Lower leg skin (tissue), 4 donors: ENCODE results near the gene PPM1B. TPM values are rescaled to one million over a fixed set of nuclear protein-coding genes. Genes with fewer than 3 reads are reported as not detected.
A peak's percentile ranks its signal among the peaks of the same experiment; 100 is the strongest.
"Not testable (repeated sequence)": the region's sequence is repeated elsewhere in the genome, so short reads cannot be mapped to it uniquely, and the experiment has no call there.

Source experiments
- DNase-seq, 2 donors: peaks; one replicate each; pipeline ENCODE4 v3.0.0-alpha.2; 2019; ENCODE audit warnings: low spot score in 2 of 2
- H3K4me3 ChIP-seq: fragments of 200-600 bp; sonication (generic); 2 replicates; pipeline ENCODE4 v1.5.1; 2017; ENCODE audit warnings: mild to moderate bottlenecking, low read depth; ENCODE audit not compliant: poor library complexity, severe bottlenecking
- CTCF ChIP-seq, 3 donors: fragments of 450-650 bp; IDR thresholded peaks; one replicate each; pipeline ENCODE4 v1.5.1; 2016; ENCODE audit warnings: antibody characterized with exemption in 3 of 3, mild to moderate bottlenecking in 3 of 3, moderate library complexity in 2 of 3
- POLR2A ChIP-seq, 2 donors: fragments of 450-650 bp; IDR thresholded peaks; one replicate each; pipeline ENCODE4 v1.6.1; 2016 to 2017; ENCODE audit warnings: antibody characterized with exemption in 2 of 2, mild to moderate bottlenecking in 1 of 2, moderate library complexity in 1 of 2
- WGBS, 2 donors: methylation state at CpG; one replicate each; pipeline ENCODE4 v1.1.5; 2018; 5-methylcytosine and 5-hydroxymethylcytosine counted together
- intact Hi-C: fragments of 100-400 bp; cut with DNase I; formaldehyde crosslinking; loops from one replicate; pipeline ENCODE4 v1.15.0; 2023; ENCODE audit warnings: low total_unique reads
- total RNA-seq, 4 donors: library from RNA; depleted of rRNA; stranded (reverse); fragments of >200 nt; gene quantifications; one replicate each; pipeline ENCODE4 v1.1.0, GENCODE V29; 2016

PPM1B gene
- total RNA-seq, 4 donors from 2014 or later, result 24.2 to 40.2 (median 35.9) TPM

- no peak for TF ChIP-seq POLR2A (IDR thresholded peaks at IDR 0.05)
- no peak for TF ChIP-seq CTCF (IDR thresholded peaks at IDR 0.05)
- intact Hi-C loops, result no loop called here
- WGBS, 2 donors, result 1 to 2% methylated on average over 3 of the region's 3 CpGs
- H3K4me3 ChIP-seq, result peak overlapping the region; percentile 76
- no peak for DNase-seq
Observed at GRCh38 chr2:44170311-44170717, 1.6 kb downstream of the PPM1B start.

GRCh38 chr2:44171018-44171417, 2.3 kb downstream of the PPM1B start:
- 17 to 20% methylated on average over 2 of the region's 2 CpGs for WGBS, 2 donors
- H3K4me3 ChIP-seq, result no peak overlapping the region
- intact Hi-C loops, result no loop called here
- DNase-seq, result no peak
- TF ChIP-seq POLR2A (IDR thresholded peaks at IDR 0.05), result no peak
- no peak for TF ChIP-seq CTCF (IDR thresholded peaks at IDR 0.05)

- DNase-seq, H3K4me3 ChIP-seq, intact Hi-C loops: not testable (repeated sequence)
- WGBS, 2 donors, result 70 to 74% methylated on average over 8 of the region's 8 CpGs
Observed at GRCh38 chr2:44171442-44171841, 2.8 kb downstream of the PPM1B start.

GRCh38 chr2:44172576-44172975, 3.9 kb downstream of the PPM1B start:
- TF ChIP-seq POLR2A (IDR thresholded peaks at IDR 0.05), result no peak
- TF ChIP-seq CTCF (IDR thresholded peaks at IDR 0.05), result no peak
- WGBS, 2 donors, result 94 to 97% methylated on average over 4 of the region's 4 CpGs

GRCh38 chr2:44178950-44179349, 10.3 kb downstream of the PPM1B start:
- intact Hi-C loops, result no loop called here
- H3K4me3 ChIP-seq, result no peak overlapping the region
- no peak for DNase-seq
- TF ChIP-seq CTCF (IDR thresholded peaks at IDR 0.05) (no peak), POLR2A (IDR thresholded peaks at IDR 0.05) (no peak)

More at GRCh38 chr2:44172576-44172975, 3.9 kb downstream of the PPM1B start:
- DNase-seq, result no peak
- H3K4me3 ChIP-seq, result no peak overlapping the region
- intact Hi-C loops, result no loop called here

- DNase-seq, result no peak
- WGBS, 2 donors, result 95 to 96% methylated on average over 2 of the region's 2 CpGs
- intact Hi-C loops, result no loop called here
- no peak for TF ChIP-seq POLR2A (IDR thresholded peaks at IDR 0.05)
- TF ChIP-seq CTCF (IDR thresholded peaks at IDR 0.05), result no peak
- H3K4me3 ChIP-seq, result no peak overlapping the region
Observed at GRCh38 chr2:44181648-44182047, 13.0 kb downstream of the PPM1B start.
